HG03558 (cell line): ENCODE measurements around the gene KCNH2.

Experiments
- ATAC-seq: cut with Tn5 transposase; IDR thresholded peaks from one replicate; pipeline ENCODE4 v1.9.1; 2021; ENCODE audit warnings: moderate number of reproducible peaks; ENCODE audit not compliant: unreplicated experiment; ENCODE audit errors: extremely low read depth

The KCNH2 gene

GRCh38 chr7:150976529-150977381 is 1.4 kb downstream of the KCNH2 start:
- no peak for ATAC-seq

- ATAC-seq, result no peak
Measured at GRCh38 chr7:150975536-150976319, 2.4 kb downstream of the KCNH2 start.

- ATAC-seq, result no peak
Measured at GRCh38 chr7:150974468-150975391, 3.4 kb downstream of the KCNH2 start.

GRCh38 chr7:150973571-150974451 is 4.3 kb downstream of the KCNH2 start:
- ATAC-seq, result no peak

GRCh38 chr7:150972741-150973140 is 5.4 kb downstream of the KCNH2 start:
- ATAC-seq, result no peak

GRCh38 chr7:150972023-150972468 is 6.1 kb downstream of the KCNH2 start:
- ATAC-seq, result no peak

- ATAC-seq, result no peak
Measured at GRCh38 chr7:150971242-150972022, 6.7 kb downstream of the KCNH2 start.

GRCh38 chr7:150970424-150970823 is 7.7 kb downstream of the KCNH2 start:
- no peak for ATAC-seq

GRCh38 chr7:150969475-150969874 is 8.6 kb downstream of the KCNH2 start:
- no peak for ATAC-seq

GRCh38 chr7:150968734-150969372 is 9.3 kb downstream of the KCNH2 start:
- ATAC-seq, result no peak

- ATAC-seq, result no peak
Measured at GRCh38 chr7:150968056-150968733, 9.9 kb downstream of the KCNH2 start.

- no peak for ATAC-seq
Measured at GRCh38 chr7:150967349-150967748, 10.8 kb downstream of the KCNH2 start.

- ATAC-seq, result no peak
Measured at GRCh38 chr7:150966002-150966401, 12.1 kb downstream of the KCNH2 start.

- ATAC-seq, result no peak
Measured at GRCh38 chr7:150965273-150965830, 12.8 kb downstream of the KCNH2 start.

GRCh38 chr7:150964593-150965111 is 13.5 kb downstream of the KCNH2 start:
- ATAC-seq, result no peak

- ATAC-seq, result no peak
Measured at GRCh38 chr7:150963707-150964559, 14.2 kb downstream of the KCNH2 start.
